HG02870 (cell line): ENCODE data around the gene TMA7.

Experiments
- ATAC-seq: cut with Tn5 transposase; IDR thresholded peaks from one replicate; pipeline ENCODE4 v1.9.1; 2021; ENCODE audit warnings: mild to moderate bottlenecking, moderate library complexity; ENCODE audit not compliant: unreplicated experiment

Gene TMA7

GRCh38 chr3:48422272-48422671 lies 17.8 kb upstream of the TMA7 start:
- ATAC-seq, result no peak

- ATAC-seq, result no peak
Observed at GRCh38 chr3:48422681-48423080, 17.4 kb upstream of the TMA7 start.

GRCh38 chr3:48423241-48423882 lies 16.7 kb upstream of the TMA7 start:
- ATAC-seq, result no peak

- ATAC-seq, result no peak
Observed at GRCh38 chr3:48423883-48424695, 16.0 kb upstream of the TMA7 start.

GRCh38 chr3:48425281-48425812 lies 14.7 kb upstream of the TMA7 start:
- no peak for ATAC-seq

- ATAC-seq, result no peak
Observed at GRCh38 chr3:48426401-48426909, 13.6 kb upstream of the TMA7 start.

- no peak for ATAC-seq
Observed at GRCh38 chr3:48426944-48427629, 13.0 kb upstream of the TMA7 start.

- ATAC-seq, result no peak
Observed at GRCh38 chr3:48427630-48427962, 12.5 kb upstream of the TMA7 start.

- ATAC-seq, result no peak
Observed at GRCh38 chr3:48428088-48428571, 11.9 kb upstream of the TMA7 start.

GRCh38 chr3:48428572-48429316 lies 11.3 kb upstream of the TMA7 start:
- ATAC-seq, result no peak

- ATAC-seq, result no peak
Observed at GRCh38 chr3:48429317-48429959, 10.6 kb upstream of the TMA7 start.

GRCh38 chr3:48429960-48430707 lies 9.9 kb upstream of the TMA7 start, which contains the start of gene PLXNB1:
TSS of gene PLXNB1 (minus strand) at chr3:48430086. CDS start at chr3:48424611, 5,475 bp downstream.
- no peak for ATAC-seq

GRCh38 chr3:48430708-48431101 lies 9.4 kb upstream of the TMA7 start:
- ATAC-seq, result no peak

GRCh38 chr3:48431224-48432029 lies 8.6 kb upstream of the TMA7 start:
- no peak for ATAC-seq

GRCh38 chr3:48432411-48433371 lies 7.4 kb upstream of the TMA7 start:
- ATAC-seq, result no peak

GRCh38 chr3:48433472-48434118 lies 6.5 kb upstream of the TMA7 start:
- ATAC-seq, result no peak
